RPMI8226 (cell line): Measurements from ENCODE around the gene PLA2R1.
"Not testable (repeated sequence)": the region's sequence is repeated elsewhere in the genome, so short reads cannot be mapped to it uniquely, and the experiment has no call there.

Source experiments
- DNase-seq: peaks from one replicate; pipeline ENCODE4 v3.0.0-alpha.2; 2015

PLA2R1 gene

DNA sequence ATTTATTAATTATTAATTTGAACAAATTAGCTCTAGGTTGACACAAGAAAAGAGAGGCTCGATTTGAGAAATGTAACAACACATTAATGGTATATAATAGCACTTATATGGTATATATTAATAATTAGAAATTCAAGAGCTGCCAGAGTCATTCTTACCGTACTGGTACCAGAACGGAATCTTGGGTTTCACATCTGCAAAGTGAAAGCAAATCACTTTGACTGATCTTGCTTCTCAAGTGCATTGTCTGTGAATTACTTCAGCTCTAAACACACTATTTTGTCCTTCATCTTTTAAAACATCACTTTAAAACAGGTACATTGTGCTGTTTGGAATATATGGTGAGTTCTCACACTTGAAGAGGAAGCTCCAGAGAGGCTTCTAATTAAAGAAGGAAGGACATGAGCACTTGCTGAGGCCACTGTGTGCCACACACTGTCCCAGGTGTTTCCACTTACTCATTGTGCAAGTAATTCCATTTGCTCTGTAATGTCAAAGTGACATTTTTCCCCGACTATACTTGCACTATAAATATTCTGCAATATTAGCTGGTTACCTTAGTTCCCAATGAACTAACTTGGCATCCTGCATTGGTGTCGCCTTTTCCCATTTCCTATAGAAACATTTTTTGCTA is 85.8 kb downstream of the PLA2R1 start:
- DNase-seq, result no peak

DNA sequence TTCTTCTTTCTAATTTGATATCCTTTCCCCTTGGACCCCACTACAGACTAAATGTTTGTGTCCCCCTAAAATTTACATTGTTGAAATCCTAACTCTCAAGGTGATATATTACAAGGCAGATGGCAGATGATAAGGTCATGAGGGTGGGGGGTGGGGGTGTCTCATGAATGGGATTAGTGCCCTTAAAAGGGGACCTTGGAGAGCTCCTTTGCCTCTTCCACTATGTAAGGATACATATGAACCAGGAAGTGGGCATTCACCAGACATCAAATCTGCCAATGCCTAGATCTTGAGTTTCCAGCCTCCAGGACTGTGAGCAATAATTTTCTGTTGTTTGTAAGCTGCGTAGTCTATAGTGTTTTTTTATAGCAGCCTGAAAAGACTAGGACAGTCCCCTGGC is 89.1 kb downstream of the PLA2R1 start:
- DNase-seq, result no peak

DNA sequence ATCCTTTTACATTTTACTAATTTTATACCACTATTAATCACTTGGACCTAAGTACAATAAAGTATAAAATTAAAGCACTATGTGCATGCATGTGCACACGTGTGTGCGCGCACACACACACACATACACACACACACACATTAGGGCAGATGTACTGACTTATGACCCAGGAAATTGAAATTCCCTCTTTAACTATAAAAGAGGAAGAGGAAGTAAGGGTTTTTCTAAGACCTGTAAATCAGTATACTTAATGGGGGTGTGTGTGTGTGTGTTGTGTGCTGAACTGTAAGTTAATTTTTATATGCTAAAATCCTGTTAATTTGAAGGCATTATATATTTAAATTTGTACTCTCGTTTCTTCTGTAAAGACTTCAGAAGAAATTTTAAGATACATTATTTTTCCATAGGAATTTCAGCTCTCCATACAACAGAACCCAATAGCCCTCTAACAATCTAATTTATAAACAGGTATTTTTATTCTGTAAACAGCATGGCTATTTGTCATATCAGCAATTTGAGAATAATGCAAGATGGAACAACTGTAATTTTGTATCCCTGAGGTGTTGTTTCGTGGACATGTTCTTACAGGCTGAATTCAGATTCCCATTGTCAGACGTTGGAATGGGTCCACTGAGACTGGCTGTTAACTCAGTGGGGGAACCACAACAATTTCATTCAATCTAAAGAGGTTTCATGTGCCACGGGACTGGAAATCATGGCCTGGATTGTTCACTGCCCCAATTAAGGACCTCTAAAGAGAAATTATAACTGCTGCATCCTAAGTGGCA is 90.9 kb downstream of the PLA2R1 start:
- no peak for DNase-seq

GRCh38 chr2:159970548-159970947 is 91.9 kb downstream of the PLA2R1 start:
- DNase-seq, result not testable (repeated sequence)

- peak; percentile 40 for DNase-seq
These were observed 94.0 kb downstream of the PLA2R1 start for GRCh38 chr2:159968279-159968900.

GRCh38 chr2:159963700-159964099 is 98.7 kb downstream of the PLA2R1 start:
- no peak for DNase-seq

GRCh38 chr2:159962513-159962912 is 99.9 kb downstream of the PLA2R1 start:
- DNase-seq, result not testable (repeated sequence)

DNA sequence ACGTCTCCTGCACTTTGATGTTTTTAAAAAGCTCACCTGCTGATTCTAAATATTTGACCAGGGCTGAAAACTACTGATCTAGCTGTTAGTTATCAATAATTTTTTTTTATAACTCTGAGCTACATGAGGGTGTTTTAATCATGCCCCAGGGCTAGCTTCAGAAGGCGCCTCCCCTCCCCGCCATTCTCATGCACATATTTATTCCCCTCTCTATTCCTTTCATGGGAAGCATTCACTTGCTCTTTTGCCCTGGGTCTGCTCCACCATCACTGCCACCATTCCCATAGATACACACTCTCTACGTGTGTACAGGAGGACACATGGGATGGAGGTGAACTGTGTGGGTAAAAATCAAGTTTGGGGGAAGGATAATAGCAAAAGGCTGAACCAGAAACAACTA is 101.0 kb downstream of the PLA2R1 start:
- no peak for DNase-seq

- no peak for DNase-seq
These were observed 101.4 kb downstream of the PLA2R1 start for GRCh38 chr2:159961037-159961436.

DNA sequence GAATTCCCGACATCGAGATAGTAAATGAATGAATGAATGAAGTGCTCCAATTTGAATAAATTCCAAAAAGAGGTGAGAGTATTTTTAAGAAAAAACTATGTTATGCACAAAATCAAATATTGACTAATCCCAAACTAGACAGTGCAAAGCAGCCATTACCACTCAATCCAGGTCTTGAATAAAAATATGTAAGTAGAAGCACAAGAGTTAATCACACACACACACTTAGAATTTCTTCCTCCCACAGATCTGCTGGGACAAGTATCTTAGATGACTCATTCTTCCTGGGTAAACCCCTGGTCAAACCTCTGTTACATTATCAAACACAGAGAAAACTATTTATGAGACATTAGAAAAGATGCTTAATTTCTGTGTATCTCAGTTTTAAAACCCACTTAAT is 102.0 kb downstream of the PLA2R1 start:
- DNase-seq, result no peak

DNA sequence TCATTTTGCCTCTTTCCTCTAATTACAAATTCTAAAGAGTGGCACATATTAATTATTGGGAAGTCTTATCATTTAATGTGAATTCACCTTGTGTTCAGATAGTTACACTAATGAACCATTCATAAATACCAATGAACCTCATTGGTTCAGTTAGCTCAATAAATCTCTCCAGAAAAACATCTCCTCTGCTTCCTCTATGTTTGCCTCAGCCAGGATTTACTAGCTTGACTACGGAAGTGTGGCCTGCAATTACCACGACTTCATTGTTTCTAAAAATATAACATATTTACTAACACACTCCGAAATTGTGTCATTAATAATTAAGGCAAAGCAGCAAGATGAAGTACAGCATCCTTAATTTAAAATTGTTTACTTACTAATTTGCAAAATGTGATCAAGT is 103.3 kb downstream of the PLA2R1 start:
- no peak for DNase-seq

- DNase-seq, result no peak
These were observed 109.1 kb downstream of the PLA2R1 start for GRCh38 chr2:159953136-159953823.

GRCh38 chr2:159946326-159946999 is 116.0 kb downstream of the PLA2R1 start:
- no peak for DNase-seq

DNA sequence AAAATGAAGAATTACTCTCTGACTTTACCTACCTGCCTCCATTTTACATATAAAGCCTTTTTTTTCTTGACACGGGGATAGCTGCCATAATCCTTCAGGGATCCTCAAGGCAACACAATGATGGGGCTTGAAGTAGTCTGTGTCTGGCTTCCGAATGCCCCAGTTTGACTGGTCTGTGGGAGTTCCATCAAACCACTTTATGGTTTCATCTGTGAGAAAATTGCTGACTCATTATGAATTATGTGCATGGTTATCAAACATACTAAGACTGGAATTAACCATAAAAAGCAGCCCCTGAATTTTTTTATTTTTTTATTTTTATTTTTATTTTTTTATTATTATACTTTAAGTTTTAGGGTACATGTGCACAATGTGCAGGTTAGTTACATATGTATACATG is 117.5 kb downstream of the PLA2R1 start:
- no peak for DNase-seq

- DNase-seq, result no peak
These were observed 120.3 kb downstream of the PLA2R1 start for GRCh38 chr2:159942146-159942545.

DNA sequence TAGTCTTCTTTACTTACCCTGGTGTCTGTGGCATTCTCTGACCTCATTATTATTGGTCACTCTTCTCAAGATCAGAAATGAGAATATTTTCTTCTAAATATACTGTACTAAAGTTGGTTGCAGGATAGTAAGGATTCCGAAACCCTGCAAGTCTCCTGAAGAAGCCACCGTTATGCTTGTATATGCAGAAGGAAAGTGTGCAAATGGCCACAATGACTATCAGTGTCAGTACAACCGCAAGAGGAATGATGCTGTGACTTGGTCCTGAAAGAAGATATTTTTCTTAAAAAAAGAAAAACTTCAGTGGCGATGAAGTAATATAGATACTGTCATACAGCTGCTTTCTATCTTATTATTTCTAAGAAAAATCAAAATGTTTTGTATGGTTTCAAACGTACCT is 120.7 kb downstream of the PLA2R1 start:
- DNase-seq, result no peak

- DNase-seq, result no peak
These were observed 122.5 kb downstream of the PLA2R1 start for GRCh38 chr2:159939946-159940345.

DNA sequence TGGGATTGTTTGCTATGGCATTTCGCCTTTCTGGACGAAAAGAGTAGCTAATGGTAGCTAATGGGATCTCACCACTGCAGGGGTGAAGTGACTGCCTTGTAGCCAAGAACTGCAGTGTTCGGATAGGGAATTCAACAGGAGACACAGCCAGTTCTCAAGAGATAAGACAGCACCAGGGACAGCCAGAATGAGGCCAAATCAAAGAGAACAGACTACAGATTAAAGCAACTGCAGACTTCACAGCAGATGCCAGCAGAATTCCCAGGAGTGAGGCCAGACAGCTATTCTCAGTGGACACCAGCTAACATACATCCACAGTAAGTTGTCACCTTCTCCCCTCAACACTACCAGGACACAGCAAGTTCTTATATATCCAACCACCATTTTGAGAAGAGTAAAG is 124.0 kb downstream of the PLA2R1 start:
- DNase-seq, result no peak

DNA sequence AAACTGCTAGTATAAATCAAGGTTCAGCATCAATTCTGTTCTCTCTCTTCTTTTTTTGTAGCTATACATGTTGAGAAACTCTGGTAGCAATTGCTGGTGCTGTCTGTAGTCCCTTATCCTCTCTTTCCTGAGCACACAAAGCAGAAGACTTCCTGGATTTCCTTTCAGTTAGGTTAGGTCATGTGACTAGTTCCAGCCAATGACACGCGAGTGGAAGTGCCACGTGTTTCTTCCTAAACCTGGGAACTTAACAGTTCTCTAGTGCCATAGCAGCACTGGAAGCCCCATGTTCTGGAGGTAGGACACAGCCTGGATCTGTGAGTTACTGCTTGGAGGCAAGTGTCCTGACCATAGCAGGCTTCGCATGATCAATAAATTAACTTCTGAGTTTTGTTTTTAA is 125.9 kb downstream of the PLA2R1 start:
- no peak for DNase-seq

DNA sequence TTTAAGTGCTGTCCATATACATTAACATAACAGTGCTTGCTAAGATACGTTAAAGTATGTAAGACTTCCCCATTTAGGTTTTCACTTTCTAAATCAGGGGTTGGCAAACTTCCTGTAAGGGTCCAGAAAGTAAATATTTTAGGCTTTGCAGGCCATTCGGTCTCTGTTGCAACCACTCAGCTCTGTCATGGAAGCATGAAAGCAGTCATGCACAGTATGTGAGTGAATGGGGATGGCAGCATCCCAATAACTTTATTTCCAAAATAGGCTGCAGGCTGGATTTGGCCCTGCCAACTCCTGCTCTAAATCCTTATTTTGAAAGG is 128.7 kb downstream of the PLA2R1 start:
- no peak for DNase-seq

- DNase-seq, result no peak
These were observed 129.2 kb downstream of the PLA2R1 start for GRCh38 chr2:159933040-159933726.

DNA sequence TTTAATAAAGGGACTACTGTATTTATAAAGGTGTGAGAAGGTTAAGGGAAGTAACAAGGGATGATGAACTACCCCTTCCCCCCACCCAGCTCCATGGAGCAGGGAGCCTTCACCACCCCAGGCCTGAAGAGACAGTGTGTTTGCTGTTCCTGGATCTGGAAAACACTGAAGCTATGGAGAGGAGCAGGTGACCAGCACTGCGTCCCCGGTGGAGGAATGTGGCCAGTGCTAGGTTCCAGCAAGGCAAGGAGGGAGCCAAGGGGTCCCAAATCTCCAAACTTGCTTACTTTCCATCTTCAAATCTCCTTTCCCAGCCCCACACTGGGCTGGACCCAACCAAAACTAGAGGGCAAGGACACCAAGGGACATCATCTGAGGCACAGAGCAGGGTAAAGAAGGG is 135.7 kb downstream of the PLA2R1 start:
- DNase-seq, result no peak

DNA sequence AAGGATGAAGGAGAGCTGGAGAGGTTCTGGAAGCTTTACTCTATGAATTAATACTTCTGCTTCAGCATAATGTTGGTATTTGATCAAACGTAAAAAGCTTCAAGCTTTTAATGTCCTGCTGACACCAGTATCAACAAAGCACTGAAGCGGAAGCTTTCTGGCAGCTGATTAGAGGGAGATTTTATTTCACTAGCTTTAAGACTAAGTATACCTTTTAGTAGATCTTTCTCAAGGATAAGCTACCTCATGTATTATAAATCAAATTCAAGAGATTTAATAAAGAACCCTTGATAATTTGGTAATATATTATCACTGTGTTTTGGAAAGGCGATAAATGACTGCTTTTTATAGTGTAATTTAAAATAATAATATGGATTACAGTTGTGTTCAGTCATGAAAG is 136.4 kb downstream of the PLA2R1 start:
- no peak for DNase-seq
